HepG2 (cell line): ENCODE measurements around the gene ARPC1B. TPM values are rescaled to one million over a fixed set of nuclear protein-coding genes. Genes with fewer than 3 reads are reported as not detected.

Experiments
- CBX2 ChIP-seq, 2 experiments: fragments of 200-600 bp in 1 of 2; sonication (generic); formaldehyde crosslinking in 1 of 2; IDR thresholded peaks; 2 replicates each; pipeline versions ENCODE4 v1.7.0 to v1.8.1; 2018 to 2022; ENCODE audit warnings: low read depth in 2 of 2, low read length in 1 of 2, mild to moderate bottlenecking in 1 of 2, missing genetic modification reagents in 1 of 2
- EHMT2 ChIP-seq: fragments of 200-600 bp; sonication (generic); IDR thresholded peaks from 2 replicates; pipeline ENCODE4 v1.7.0; 2017; ENCODE audit warnings: antibody characterized with exemption, low read depth, low read length, borderline replicate concordance
- ETV5 ChIP-seq: IDR thresholded peaks from 2 replicates; pipeline ENCODE4 v1.6.1; 2018; ENCODE audit warnings: missing biosample characterization, missing genetic modification reagents, inconsistent platforms, borderline replicate concordance
- FOXA3 ChIP-seq: IDR thresholded peaks from 2 replicates; pipeline ENCODE4 v1.6.1; 2016; ENCODE audit warnings: missing genetic modification reagents, missing compliant biosample characterization
- FOXP4 ChIP-seq: sonication (generic); formaldehyde crosslinking; IDR thresholded peaks from 2 replicates; pipeline ENCODE4 v1.4.0; 2020; ENCODE audit warnings: missing genetic modification reagents
- GZF1 ChIP-seq: sonication (generic); formaldehyde crosslinking; IDR thresholded peaks from 2 replicates; pipeline ENCODE4 v1.5.1; 2020; ENCODE audit warnings: mild to moderate bottlenecking, missing genetic modification reagents
- HNRNPK ChIP-seq: fragments of 200-400 bp; formaldehyde crosslinking; IDR thresholded peaks from 2 replicates; pipeline ENCODE4 v1.6.1; 2018; ENCODE audit warnings: low read length, low read depth, moderate library complexity, mild to moderate bottlenecking; ENCODE audit not compliant: poor library complexity, severe bottlenecking
- HOMEZ ChIP-seq: IDR thresholded peaks from 2 replicates; pipeline ENCODE4 v1.6.1; 2016; ENCODE audit warnings: low read depth
- KDM6A ChIP-seq: IDR thresholded peaks from 2 replicates; pipeline ENCODE4 v1.6.1; 2016; ENCODE audit warnings: low read depth
- NFYC ChIP-seq: IDR thresholded peaks from 2 replicates; pipeline ENCODE4 v1.6.1; 2016; ENCODE audit warnings: missing genetic modification reagents, missing compliant biosample characterization
- ONECUT2 ChIP-seq: sonication (generic); formaldehyde crosslinking; IDR thresholded peaks from 2 replicates; pipeline ENCODE4 v1.4.0; 2020; ENCODE audit warnings: missing genetic modification reagents
- POLR2A ChIP-seq, 2 experiments: IDR thresholded peaks; 2 replicates each; pipeline ENCODE4 v1.6.1; 2011; ENCODE audit warnings: low read depth in 2 of 2, low read length in 2 of 2, mild to moderate bottlenecking in 1 of 2, moderate library complexity in 1 of 2; ENCODE audit not compliant: insufficient read depth in 1 of 2
- RBFOX2 ChIP-seq: fragments of 200-400 bp; formaldehyde crosslinking; IDR thresholded peaks from 2 replicates; pipeline ENCODE4 v1.6.1; 2017; ENCODE audit warnings: low read depth, mild to moderate bottlenecking, low read length
- SATB2 ChIP-seq: sonication (generic); formaldehyde crosslinking; IDR thresholded peaks from 2 replicates; pipeline ENCODE4 v1.5.0; 2020; ENCODE audit warnings: missing genetic modification reagents
- TFE3 ChIP-seq: IDR thresholded peaks from 2 replicates; pipeline ENCODE4 v1.6.1; 2016
- THAP8 ChIP-seq: sonication (generic); formaldehyde crosslinking; IDR thresholded peaks from 2 replicates; pipeline ENCODE4 v1.5.1; 2020; ENCODE audit warnings: missing genetic modification reagents, mild to moderate bottlenecking, borderline replicate concordance
- ZFAT ChIP-seq: sonication (generic); formaldehyde crosslinking; conservative IDR thresholded peaks from 2 replicates; pipeline ENCODE4 v1.8.1; 2023; ENCODE audit warnings: missing genetic modification reagents, inconsistent platforms
- ZNF350 ChIP-seq: sonication (generic); formaldehyde crosslinking; IDR thresholded peaks from 2 replicates; pipeline ENCODE4 v1.4.0; 2020; ENCODE audit warnings: mild to moderate bottlenecking, low read depth, missing genetic modification reagents, borderline replicate concordance
- ZNF468 ChIP-seq: sonication (generic); formaldehyde crosslinking; IDR thresholded peaks from 2 replicates; pipeline ENCODE4 v1.8.0; 2022; ENCODE audit warnings: mild to moderate bottlenecking, moderate library complexity, missing genetic modification reagents
- ZNF552 ChIP-seq: sonication (generic); formaldehyde crosslinking; IDR thresholded peaks from 2 replicates; pipeline ENCODE4 v1.9.0; 2022; ENCODE audit warnings: missing genetic modification reagents, mild to moderate bottlenecking, borderline replicate concordance
- ZNF605 ChIP-seq: sonication (generic); formaldehyde crosslinking; IDR thresholded peaks from 2 replicates; pipeline ENCODE4 v1.8.0; 2022; ENCODE audit warnings: mild to moderate bottlenecking, missing genetic modification reagents
- ZNF672 ChIP-seq: sonication (generic); formaldehyde crosslinking; IDR thresholded peaks from 2 replicates; pipeline ENCODE4 v1.8.1; 2022; ENCODE audit warnings: missing genetic modification reagents
- polyA plus RNA-seq, 8 experiments: library from polyadenylated mRNA; depleted of rRNA in 3 of 8; stranded (reverse) in 7 of 8; unstranded in 1 of 8; fragments of >200 nt; fragmentation: Illumina TruSeq in 4 of 8; extraction: Trizol in 4 of 8; gene quantifications; 2 replicates each; pipeline versions ENCODE4 v1.2.1 to v1.2.3, GENCODE V29; 2011 to 2016; ENCODE audit warnings: low read depth in 4 of 8, missing spikeins in 1 of 8, mixed read lengths in 1 of 8; ENCODE audit not compliant: insufficient read depth in 1 of 8
- total RNA-seq, 5 experiments: library from RNA; depleted of rRNA; stranded (reverse); fragments of >200 nt; fragmentation: Illumina TruSeq; extraction: Trizol; gene quantifications; 2 replicates each; pipeline ENCODE4 v1.2.3, GENCODE V29; 2016; ENCODE audit warnings: low read depth in 1 of 5

ARPC1B gene
- total and polyA plus RNA-seq, 2 of the 13 experiments (the other 11 are each of a cell fraction or from before 2014, with no cell fraction given), result 72.9 to 89.1 TPM

GRCh38 chr7:99325592-99326407 lies 48.7 kb upstream of the ARPC1B start, which contains the start of gene ARPC1A (continued):
- TF ChIP-seq ZNF552 (CRISPR knock-in tag) (peak; percentile 80; the same call in 1 of the 2 replicates), EHMT2 (no peak), CBX2 (IDR thresholded peaks at IDR 0.05; ENCODE audit: low read depth, low read length) (no peak), CBX2 (CRISPR knock-in tag; IDR thresholded peaks at IDR 0.05; ENCODE audit: low read depth) (no peak), FOXA3 (CRISPR knock-in tag) (peak; percentile 62; the same call in 1 of the 2 replicates), RBFOX2 (peak; percentile 97), ONECUT2 (CRISPR knock-in tag) (no peak), SATB2 (CRISPR knock-in tag) (peak; percentile 89; the same call in 1 of the 2 replicates), KDM6A (CRISPR knock-in tag) (no peak), ZNF672 (CRISPR knock-in tag) (no peak), ZNF350 (CRISPR knock-in tag) (peak; percentile 43; the same call in 1 of the 2 replicates), ETV5 (CRISPR knock-in tag) (peak; percentile 68; the same call in 1 of the 2 replicates), ZNF468 (no peak), ZFAT (CRISPR knock-in tag) (peak; percentile 84; the same call in 1 of the 2 replicates), NFYC (peak; percentile 26; the same call in 1 of the 2 replicates), POLR2A (IDR thresholded peaks at IDR 0.05; ENCODE audit: insufficient read depth in 1 of 2, low read depth in 2 of 2, low read length in 2 of 2) (peak; percentile 89 to 97), ZNF605 (peak; percentile 91; the same call in 1 of the 2 replicates), FOXP4 (CRISPR knock-in tag) (peak; percentile 23; the same call in 1 of the 2 replicates), HOMEZ (CRISPR knock-in tag) (0 out of 2 replicates have a peak, but pooled peaks have one; percentile 18), TFE3 (CRISPR knock-in tag) (no peak), HNRNPK (peak; percentile 51), THAP8 (CRISPR knock-in tag) (no peak; the same call in 1 of the 2 replicates), GZF1 (CRISPR knock-in tag) (no peak)
